Transverse colon (tissue), 4 donors: ENCODE measurements around the gene IQGAP1.

Experiments used
- EP300 ChIP-seq: sonication (generic); formaldehyde crosslinking; IDR thresholded peaks from one replicate; pipeline ENCODE4 v1.6.1; 2017; ENCODE audit warnings: antibody characterized with exemption, low read depth
- POLR2A ChIP-seq: fragments of 450-650 bp; IDR thresholded peaks from one replicate; pipeline ENCODE4 v1.6.1; 2016; ENCODE audit warnings: antibody characterized with exemption, mild to moderate bottlenecking, moderate library complexity
- POLR2AphosphoS5 ChIP-seq, 3 donors: sonication (generic); formaldehyde crosslinking; IDR thresholded peaks; one replicate each; pipeline ENCODE4 v1.6.1; 2016; ENCODE audit warnings: antibody characterized with exemption in 3 of 3
- TF ChIP-seq, protein P1 (sequence below), 5 experiments: fragments of 200-600 bp in 3 of 5; fragments of 450-650 bp in 2 of 5; sonication (generic) in 3 of 5; IDR thresholded peaks; 1 replicate in 2 of 5; 2 replicates in 3 of 5; pipeline ENCODE4 v1.5.1; 2016 to 2017; ENCODE audit warnings: antibody characterized with exemption in 5 of 5, inconsistent platforms in 3 of 5, mild to moderate bottlenecking in 2 of 5, moderate library complexity in 1 of 5

DNA sequence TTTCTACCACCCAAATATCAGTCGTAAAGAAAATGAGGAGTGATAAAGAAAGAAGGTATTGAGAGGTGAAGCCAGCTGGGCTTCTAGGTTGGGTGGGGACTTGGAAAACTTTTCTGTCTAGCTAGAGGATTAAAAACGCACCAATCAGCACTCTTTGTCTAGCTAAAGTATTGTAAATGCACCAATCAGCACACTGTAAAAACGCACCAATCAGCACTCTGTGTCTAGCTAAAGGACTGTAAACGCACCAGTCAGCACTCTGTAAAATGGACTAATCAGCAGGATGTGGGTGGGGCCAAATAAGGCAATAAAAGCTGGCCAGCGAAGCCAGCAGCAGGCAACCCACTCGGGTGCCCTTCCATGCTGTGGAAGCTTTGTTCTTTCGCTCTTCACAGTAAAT is 13.0 kb upstream of the IQGAP1 start:
- TF ChIP-seq, protein P1, sequence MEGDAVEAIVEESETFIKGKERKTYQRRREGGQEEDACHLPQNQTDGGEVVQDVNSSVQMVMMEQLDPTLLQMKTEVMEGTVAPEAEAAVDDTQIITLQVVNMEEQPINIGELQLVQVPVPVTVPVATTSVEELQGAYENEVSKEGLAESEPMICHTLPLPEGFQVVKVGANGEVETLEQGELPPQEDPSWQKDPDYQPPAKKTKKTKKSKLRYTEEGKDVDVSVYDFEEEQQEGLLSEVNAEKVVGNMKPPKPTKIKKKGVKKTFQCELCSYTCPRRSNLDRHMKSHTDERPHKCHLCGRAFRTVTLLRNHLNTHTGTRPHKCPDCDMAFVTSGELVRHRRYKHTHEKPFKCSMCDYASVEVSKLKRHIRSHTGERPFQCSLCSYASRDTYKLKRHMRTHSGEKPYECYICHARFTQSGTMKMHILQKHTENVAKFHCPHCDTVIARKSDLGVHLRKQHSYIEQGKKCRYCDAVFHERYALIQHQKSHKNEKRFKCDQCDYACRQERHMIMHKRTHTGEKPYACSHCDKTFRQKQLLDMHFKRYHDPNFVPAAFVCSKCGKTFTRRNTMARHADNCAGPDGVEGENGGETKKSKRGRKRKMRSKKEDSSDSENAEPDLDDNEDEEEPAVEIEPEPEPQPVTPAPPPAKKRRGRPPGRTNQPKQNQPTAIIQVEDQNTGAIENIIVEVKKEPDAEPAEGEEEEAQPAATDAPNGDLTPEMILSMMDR (IDR thresholded peaks at IDR 0.05) = no peak
- TF ChIP-seq EP300 (no peak), POLR2A (no peak), POLR2AphosphoS5 (IDR thresholded peaks at IDR 0.05) (no peak)
